Spinal cord (tissue), 10 donors: Measurements from ENCODE around the gene KANK3. TPM values are rescaled to one million over a fixed set of nuclear protein-coding genes. Genes with fewer than 3 reads are reported as not detected.

ENCODE experiments used
- DNase-seq, 6 donors: peaks; one replicate each; pipeline versions ENCODE4 v3.0.0 to v3.0.0-alpha.2; 2013 to 2015; ENCODE audit warnings: low spot score in 6 of 6, low read depth in 4 of 6
- H3K27ac ChIP-seq: one replicate; pipeline ENCODE4 v1.5.1; 2013; ENCODE audit warnings: low read depth, low read length, control low read depth
- H3K27me3 ChIP-seq: one replicate; pipeline ENCODE4 v1.6.1; 2013; ENCODE audit warnings: low read length; ENCODE audit not compliant: control insufficient read depth, insufficient read depth
- H3K36me3 ChIP-seq: one replicate; pipeline ENCODE4 v1.6.1; 2013; ENCODE audit warnings: low read length; ENCODE audit not compliant: control insufficient read depth, insufficient read depth
- H3K4me1 ChIP-seq: one replicate; pipeline ENCODE4 v1.6.1; 2013; ENCODE audit warnings: low read length; ENCODE audit not compliant: control insufficient read depth, insufficient read depth
- H3K4me3 ChIP-seq: one replicate; pipeline ENCODE4 v1.5.1; 2013; ENCODE audit warnings: low read depth, low read length, control low read depth
- H3K9me3 ChIP-seq: one replicate; pipeline ENCODE4 v1.6.1; 2013; ENCODE audit warnings: low read length; ENCODE audit not compliant: control insufficient read depth, insufficient read depth
- WGBS: methylation state at CpG from one replicate; pipeline ENCODE4 v1.1.5; 2013; ENCODE audit warnings: missing lambda C conversion rate; ENCODE audit not compliant: insufficient coverage; 5-methylcytosine and 5-hydroxymethylcytosine counted together
- polyA plus RNA-seq, 2 donors: library from polyadenylated mRNA; unstranded; fragments of 120-200 nt; gene quantifications; one replicate each; pipeline ENCODE4 v1.2.1, GENCODE V29; 2013; ENCODE audit not compliant: insufficient read length in 2 of 2
- total RNA-seq, 2 donors: library from RNA; depleted of rRNA in 1 of 2; stranded (reverse); fragments of 120-200 nt in 1 of 2; fragments of >200 nt in 1 of 2; gene quantifications; one replicate each; pipeline versions ENCODE4 v1.2.3 to v1.2.4, GENCODE V29; 2013 to 2014
- donor health status: healthy.

KANK3 gene
- total and polyA plus RNA-seq, 4 donors: 4.3 to 14.4 (median 12.7) TPM

- Histone ChIP-seq H3K4me3 (no peak overlapping the region), H3K27ac (no peak overlapping the region), H3K36me3 (peaks cover 2% of the 10 kb centered on the region), H3K4me1 (peaks cover 21% of the 10 kb centered on the region), H3K9me3 (no peaks in the 10 kb centered on the region), H3K27me3 (peaks cover 37% of the 10 kb centered on the region)
- 10% methylated on average over 52 of the region's 52 CpGs for WGBS
- no peak for DNase-seq
Observed at GRCh38 chr19:8332976-8333766, 9.9 kb downstream of the KANK3 start.

GRCh38 chr19:8331263-8331845, 11.7 kb downstream of the KANK3 start:
- no peak overlapping the region for H3K27ac ChIP-seq
- H3K9me3 ChIP-seq: no peaks in the 10 kb centered on the region
- WGBS: 40% methylated on average over 2 of the region's 8 CpGs
- H3K4me3 ChIP-seq: no peak overlapping the region
- peaks cover 21% of the 10 kb centered on the region for H3K4me1 ChIP-seq
- peaks cover 30% of the 10 kb centered on the region for H3K27me3 ChIP-seq
- no peak for DNase-seq
- peaks cover 2% of the 10 kb centered on the region for H3K36me3 ChIP-seq

GRCh38 chr19:8329996-8330395, 13.1 kb downstream of the KANK3 start:
- H3K4me1 ChIP-seq: peaks cover 16% of the 10 kb centered on the region
- peaks cover 23% of the 10 kb centered on the region for H3K27me3 ChIP-seq
- DNase-seq: no peak
- 76% methylated on average over 3 of the region's 3 CpGs for WGBS
- peaks cover 4% of the 10 kb centered on the region for H3K36me3 ChIP-seq
- no peak overlapping the region for H3K4me3 ChIP-seq
- no peak overlapping the region for H3K27ac ChIP-seq
- H3K9me3 ChIP-seq: no peaks in the 10 kb centered on the region

- Histone ChIP-seq H3K9me3 (no peaks in the 10 kb centered on the region), H3K36me3 (peaks cover 30% of the 10 kb centered on the region), H3K27ac (no peak overlapping the region), H3K4me3 (no peak overlapping the region), H3K4me1 (peaks cover 21% of the 10 kb centered on the region), H3K27me3 (no peaks in the 10 kb centered on the region)
- no peak for DNase-seq
- 100% methylated on average over 2 of the region's 3 CpGs for WGBS
Observed at GRCh38 chr19:8325454-8325853, 17.6 kb downstream of the KANK3 start.

- Histone ChIP-seq H3K4me1 (peaks cover 29% of the 10 kb centered on the region), H3K36me3 (peaks cover 30% of the 10 kb centered on the region), H3K27me3 (no peaks in the 10 kb centered on the region), H3K4me3 (no peak overlapping the region), H3K27ac (no peak overlapping the region), H3K9me3 (no peaks in the 10 kb centered on the region)
- WGBS: 73% methylated on average over 14 of the region's 17 CpGs
- DNase-seq: no peak
Observed at GRCh38 chr19:8324186-8325050, 18.6 kb downstream of the KANK3 start.

GRCh38 chr19:8323781-8324185, 19.3 kb downstream of the KANK3 start:
- DNase-seq: no peak
- WGBS: no CpG with 5 or more reads among the region's 1 CpG
- H3K4me3 ChIP-seq: no peak overlapping the region

GRCh38 chr19:8322638-8322997, 20.4 kb downstream of the KANK3 start:
- H3K27ac ChIP-seq: no peak overlapping the region
- 93% methylated on average over 2 of the region's 7 CpGs for WGBS
- DNase-seq: no peak
- H3K4me3 ChIP-seq: peak overlapping the region; percentile 99
- H3K36me3 ChIP-seq: peaks cover 32% of the 10 kb centered on the region
- H3K9me3 ChIP-seq: no peaks in the 10 kb centered on the region
- peaks cover 29% of the 10 kb centered on the region for H3K4me1 ChIP-seq
- H3K27me3 ChIP-seq: no peaks in the 10 kb centered on the region

More at GRCh38 chr19:8323781-8324185, 19.3 kb downstream of the KANK3 start:
- Histone ChIP-seq H3K27ac (no peak overlapping the region), H3K4me1 (peaks cover 29% of the 10 kb centered on the region), H3K27me3 (no peaks in the 10 kb centered on the region), H3K9me3 (no peaks in the 10 kb centered on the region), H3K36me3 (peaks cover 30% of the 10 kb centered on the region)

- WGBS: 16% methylated on average over 20 of the region's 30 CpGs
- H3K27ac ChIP-seq: no peak overlapping the region
Observed at GRCh38 chr19:8321986-8322637, 20.9 kb downstream of the KANK3 start.

More at GRCh38 chr19:8321986-8322637, 20.9 kb downstream of the KANK3 start:
- no peaks in the 10 kb centered on the region for H3K27me3 ChIP-seq
- peak overlapping the region; percentile 99 for H3K4me3 ChIP-seq
- H3K9me3 ChIP-seq: no peaks in the 10 kb centered on the region
- peaks cover 29% of the 10 kb centered on the region for H3K4me1 ChIP-seq
- peaks cover 32% of the 10 kb centered on the region for H3K36me3 ChIP-seq
- no peak for DNase-seq
